ENCODE measurements around the gene U2SURP.

DNA sequence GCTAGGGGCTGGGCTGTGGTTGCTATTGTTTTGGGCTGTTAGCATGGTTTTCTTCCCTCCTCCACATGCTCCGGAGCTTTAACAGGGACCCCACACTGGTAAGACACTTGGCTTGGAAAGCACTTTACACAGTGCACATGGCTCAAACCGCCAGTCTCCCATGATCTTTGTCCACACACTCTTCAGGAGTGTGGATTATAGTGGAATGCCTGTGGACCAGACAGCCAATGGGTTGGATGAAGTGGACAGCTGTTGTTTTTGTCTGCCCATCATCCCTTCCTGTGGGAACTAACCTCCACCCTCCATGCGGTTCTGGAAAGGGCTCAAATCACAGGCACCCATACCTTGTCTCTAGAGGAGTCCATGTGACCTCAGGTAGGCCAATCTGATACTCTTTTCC, 47.9 kb upstream of the U2SURP start:
- TF ChIP-seq POLR2AphosphoS5 (IDR thresholded peaks at IDR 0.05; ENCODE audit: borderline replicate concordance, low read depth, low read length) (no peak), EZH2 (IDR thresholded peaks at IDR 0.05) (no peak)

Measured in SK-N-MC (cell line).